ENCODE results near the gene TOMM7. TPM values are rescaled to one million over a fixed set of nuclear protein-coding genes. Genes with fewer than 3 reads are reported as not detected.

TOMM7 gene
- total RNA-seq, 1 experiment from 2014 or later: 325 TPM

GRCh38 chr7:22776964-22777363, 45.7 kb downstream of the TOMM7 start:
- no peak for ATAC-seq
- no peak overlapping the region for H3K9ac ChIP-seq (ENCODE audit: low read length)
- no peak overlapping the region for H2AFZ ChIP-seq (ENCODE audit: low read depth, low read length, poor library complexity, severe bottlenecking)
- H3K27ac ChIP-seq (ENCODE audit: low read depth, low read length): no peak overlapping the region
- H3K4me2 ChIP-seq (ENCODE audit: low read length): no peak overlapping the region
- RAD21 ChIA-PET (ENCODE audit: low non-redundant PET in 1 of 2, low total read pairs in 2 of 2, uncharacterized antibody in 2 of 2, unreplicated experiment in 2 of 2): no interaction called here
- DNase-seq (ENCODE audit: low read depth, low spot score): no peak
- CTCF ChIA-PET: no interaction called here
- H3K4me3 ChIP-seq (replicated peaks in 1 of 2; ENCODE audit: low read depth in 1 of 2, low read length in 2 of 2): no peak overlapping the region
- H3K4me1 ChIP-seq (ENCODE audit: control insufficient read depth in 1 of 2, insufficient read depth in 2 of 2, low read length in 2 of 2): peaks cover 0 to 9% of the 10 kb centered on the region in 2 experiments; a peak in 1 of 4 replicates
- POLR2A ChIA-PET: no interaction called here
- no peak for TF ChIP-seq REST (IDR thresholded peaks at IDR 0.05; ENCODE audit: low read depth)
- TF ChIP-seq SP1 (IDR thresholded peaks at IDR 0.05; ENCODE audit: low read depth): no peak
- TF ChIP-seq CBX3 (IDR thresholded peaks at IDR 0.05; ENCODE audit: low read depth): no peak
- no peak for TF ChIP-seq ZNF274 (IDR thresholded peaks at IDR 0.05; ENCODE audit: low read depth, low read length)
- TF ChIP-seq ELF1 (IDR thresholded peaks at IDR 0.05; ENCODE audit: borderline replicate concordance, low read depth): no peak
- no peak for TF ChIP-seq SRF (IDR thresholded peaks at IDR 0.05; ENCODE audit: low read depth)
- no peaks in the 10 kb centered on the region for H3K79me2 ChIP-seq (ENCODE audit: insufficient read depth, low read length)
- H3K9me3 ChIP-seq (ENCODE audit: control insufficient read depth in 1 of 2, insufficient read depth in 1 of 2, low read depth in 1 of 2, low read length in 2 of 2): no peaks in the 10 kb centered on the region
- BruUV-seq (replicated peaks): no TSS peak
- no peaks in the 10 kb centered on the region for H3K36me3 ChIP-seq (ENCODE audit: control insufficient read depth in 1 of 2, insufficient read depth in 2 of 2, low read length in 2 of 2)
- intact Hi-C loops (cut with micrococcal nuclease): no loop called here
- H3K27me3 ChIP-seq (ENCODE audit: insufficient read depth, low read length): no peaks in the 10 kb centered on the region
- H4K20me1 ChIP-seq (ENCODE audit: insufficient read depth): no peaks in the 10 kb centered on the region
- H3K9me2 ChIP-seq (ENCODE audit: insufficient read depth): no peaks in the 10 kb centered on the region

DNA sequence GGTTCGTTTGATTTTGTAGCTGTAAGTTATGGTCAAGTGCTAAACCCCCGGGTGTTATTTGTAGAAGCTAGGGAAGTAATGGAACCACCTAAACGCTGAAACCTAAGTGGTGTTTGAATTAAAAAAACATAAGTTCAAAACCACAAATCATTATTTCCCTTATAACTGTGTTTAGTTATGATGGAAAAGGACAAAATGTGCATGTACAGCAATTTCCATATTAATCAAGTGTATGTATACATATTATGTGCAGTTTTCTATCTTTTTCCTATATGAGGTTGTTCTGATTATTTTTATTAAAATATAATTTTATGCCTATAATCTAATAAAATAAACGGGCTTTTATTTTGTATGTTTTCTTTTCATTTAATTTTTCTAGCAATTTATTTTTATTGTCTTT, 49.8 kb downstream of the TOMM7 start:
- TF ChIP-seq RAD21 (IDR thresholded peaks at IDR 0.05; ENCODE audit: low read depth) (no peak), ZBTB33 (IDR thresholded peaks at IDR 0.05; ENCODE audit: extremely low read depth, insufficient replicate concordance, low read length) (no peak), ZNF274 (IDR thresholded peaks at IDR 0.05; ENCODE audit: low read depth, low read length) (no peak), POLR2A (IDR thresholded peaks at IDR 0.05; ENCODE audit: borderline replicate concordance, extremely low read depth, insufficient read depth, insufficient read length) (no peak), YY1 (IDR thresholded peaks at IDR 0.05; ENCODE audit: extremely low read depth, insufficient replicate concordance, low read depth, low read length) (no peak), JUND (IDR thresholded peaks at IDR 0.05) (no peak), CEBPB (IDR thresholded peaks at IDR 0.05; ENCODE audit: low read depth) (no peak), TCF7L2 (IDR thresholded peaks at IDR 0.05; ENCODE audit: borderline replicate concordance, extremely low read depth, insufficient read depth, insufficient read length) (no peak), FOSL1 (IDR thresholded peaks at IDR 0.05; ENCODE audit: low read depth) (no peak), ZFX (IDR thresholded peaks at IDR 0.05) (no peak), CBX3 (IDR thresholded peaks at IDR 0.05; ENCODE audit: low read depth) (no peak)
- TF ChIP-seq, protein P1, sequence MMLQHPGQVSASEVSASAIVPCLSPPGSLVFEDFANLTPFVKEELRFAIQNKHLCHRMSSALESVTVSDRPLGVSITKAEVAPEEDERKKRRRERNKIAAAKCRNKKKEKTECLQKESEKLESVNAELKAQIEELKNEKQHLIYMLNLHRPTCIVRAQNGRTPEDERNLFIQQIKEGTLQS (IDR thresholded peaks at IDR 0.05): no peak
- Histone ChIP-seq H4K20me1 (ENCODE audit: insufficient read depth) (no peaks in the 10 kb centered on the region), H2AFZ (ENCODE audit: low read depth, low read length, poor library complexity, severe bottlenecking) (no peak overlapping the region), H3K9me2 (ENCODE audit: insufficient read depth) (no peaks in the 10 kb centered on the region), H3K27me3 (ENCODE audit: insufficient read depth, low read length) (no peaks in the 10 kb centered on the region), H3K4me2 (ENCODE audit: low read length) (no peak overlapping the region), H3K9ac (ENCODE audit: low read length) (no peak overlapping the region), H3K4me1 (ENCODE audit: control insufficient read depth in 1 of 2, insufficient read depth in 2 of 2, low read length in 2 of 2) (no peaks in the 10 kb centered on the region), H3K9me3 (ENCODE audit: control insufficient read depth in 1 of 2, insufficient read depth in 1 of 2, low read depth in 1 of 2, low read length in 2 of 2) (no peaks in the 10 kb centered on the region), H3K79me2 (ENCODE audit: insufficient read depth, low read length) (no peaks in the 10 kb centered on the region), H3K36me3 (ENCODE audit: control insufficient read depth in 1 of 2, insufficient read depth in 2 of 2, low read length in 2 of 2) (no peaks in the 10 kb centered on the region), H3K4me3 (replicated peaks in 1 of 2; ENCODE audit: low read depth in 1 of 2, low read length in 2 of 2) (no peak overlapping the region), H3K27ac (ENCODE audit: low read depth, low read length) (no peak overlapping the region)
- DNase-seq (ENCODE audit: low read depth, low spot score) (no peak), ATAC-seq (no peak)
- CTCF ChIA-PET: no interaction called here
- POLR2A ChIA-PET: no interaction called here
- no TSS peak for BruUV-seq (replicated peaks)
- intact Hi-C loops (cut with micrococcal nuclease): no loop called here
- RAD21 ChIA-PET (ENCODE audit: low non-redundant PET in 1 of 2, low total read pairs in 2 of 2, uncharacterized antibody in 2 of 2, unreplicated experiment in 2 of 2): no interaction called here
